GM23338 (cell line): ENCODE data around the gene KIAA1328. TPM values are rescaled to one million over a fixed set of nuclear protein-coding genes. Genes with fewer than 3 reads are reported as not detected.

Experiments
- ATAC-seq: fragments of 200-7000 bp; cut with Tn5 transposase; 3 replicates; pipeline ENCODE4 v1.9.1; 2020
- DNase-seq: peaks from one replicate; pipeline ENCODE4 v3.0.0-alpha.2; 2015; ENCODE audit warnings: low spot score
- H2AFZ ChIP-seq: fragments of 200-600 bp; sonication (generic); 2 replicates; pipeline ENCODE4 v1.8.0; 2016; ENCODE audit warnings: antibody characterized with exemption, mild to moderate bottlenecking, moderate library complexity
- H3F3A ChIP-seq: fragments of 200-600 bp; sonication (generic); replicated peaks from 2 replicates; pipeline ENCODE4 v1.8.0; 2017; ENCODE audit warnings: antibody characterized with exemption, mixed run types, low read depth
- H3K27ac ChIP-seq: fragments of 200-600 bp; sonication (generic); 2 replicates; pipeline ENCODE4 v1.6.1; 2016; ENCODE audit warnings: low read depth
- H3K27me3 ChIP-seq: fragments of 200-600 bp; sonication (generic); 2 replicates; pipeline ENCODE4 v1.8.0; 2016; ENCODE audit warnings: mild to moderate bottlenecking, mixed run types, moderate library complexity; ENCODE audit not compliant: insufficient read depth
- H3K36me3 ChIP-seq: fragments of 200-600 bp; sonication (generic); 2 replicates; pipeline ENCODE4 v1.8.0; 2016; ENCODE audit warnings: mild to moderate bottlenecking; ENCODE audit not compliant: insufficient read depth
- H3K4me1 ChIP-seq: fragments of 200-600 bp; sonication (generic); 2 replicates; pipeline ENCODE4 v1.8.0; 2016; ENCODE audit warnings: mild to moderate bottlenecking, moderate library complexity; ENCODE audit not compliant: insufficient read depth
- H3K4me2 ChIP-seq: fragments of 200-600 bp; sonication (generic); 2 replicates; pipeline ENCODE4 v1.7.1; 2017; ENCODE audit warnings: mixed run types
- H3K4me3 ChIP-seq: fragments of 200-600 bp; sonication (generic); 2 replicates; pipeline ENCODE4 v1.6.1; 2016; ENCODE audit warnings: mixed run types
- H3K79me2 ChIP-seq: fragments of 200-600 bp; sonication (generic); replicated peaks from 2 replicates; pipeline ENCODE4 v1.8.0; 2017; ENCODE audit warnings: mild to moderate bottlenecking; ENCODE audit not compliant: insufficient read depth
- H3K9me2 ChIP-seq: fragments of 200-600 bp; sonication (generic); 2 replicates; pipeline ENCODE4 v1.8.0; 2017; ENCODE audit not compliant: insufficient read depth
- H4K20me1 ChIP-seq: fragments of 200-600 bp; sonication (generic); replicated peaks from 2 replicates; pipeline ENCODE4 v1.8.0; 2017; ENCODE audit warnings: mild to moderate bottlenecking; ENCODE audit not compliant: insufficient read depth
- H3K27ac Mint-ChIP-seq: 2 replicates; pipeline ENCODE4 v1.8.0; 2020; ENCODE audit warnings: inconsistent platforms, mild to moderate bottlenecking, moderate library complexity, mixed read lengths
- H3K27me3 Mint-ChIP-seq: 3 replicates; pipeline ENCODE4 v1.8.0; 2022; ENCODE audit warnings: low read depth, mild to moderate bottlenecking, moderate library complexity, mixed read lengths, inconsistent platforms; ENCODE audit not compliant: insufficient read depth, poor library complexity
- H3K36me3 Mint-ChIP-seq: 3 replicates; pipeline ENCODE4 v1.8.0; 2021; ENCODE audit warnings: low read depth, mild to moderate bottlenecking, inconsistent platforms, moderate library complexity, mixed read lengths
- H3K4me1 Mint-ChIP-seq: 3 replicates; pipeline ENCODE4 v1.8.0; 2020; ENCODE audit warnings: mild to moderate bottlenecking, inconsistent platforms, mixed read lengths
- H3K4me3 Mint-ChIP-seq: 3 replicates; pipeline ENCODE4 v1.8.0; 2021; ENCODE audit warnings: moderate library complexity, mild to moderate bottlenecking, inconsistent platforms, mixed read lengths
- H3K9me3 Mint-ChIP-seq: 3 replicates; pipeline ENCODE4 v1.8.0; 2020; ENCODE audit warnings: moderate library complexity, mild to moderate bottlenecking, inconsistent platforms, mixed read lengths
- CREB1 ChIP-seq: fragments of 250-450 bp; sonication (Bioruptor Pico); IDR thresholded peaks from 2 replicates; pipeline ENCODE4 v1.5.0; 2020; ENCODE audit warnings: low read depth, mild to moderate bottlenecking, moderate library complexity
- ETS1 ChIP-seq: IDR thresholded peaks from 2 replicates; pipeline ENCODE4 v1.6.1; 2016; ENCODE audit warnings: antibody characterized with exemption
- EZH2 ChIP-seq: fragments of 200-600 bp; sonication (generic); IDR thresholded peaks from one replicate; pipeline ENCODE4 v1.8.0; 2017; ENCODE audit warnings: antibody characterized with exemption, mild to moderate bottlenecking, low read depth; ENCODE audit not compliant: unreplicated experiment
- EZH2phosphoT487 ChIP-seq: fragments of 200-600 bp; sonication (generic); IDR thresholded peaks from one replicate; pipeline ENCODE4 v1.8.1; 2018; ENCODE audit warnings: antibody characterized with exemption; ENCODE audit not compliant: unreplicated experiment
- NANOG ChIP-seq: IDR thresholded peaks from 2 replicates; pipeline ENCODE4 v1.6.1; 2016; ENCODE audit warnings: antibody characterized with exemption, borderline replicate concordance
- POLR2AphosphoS5 ChIP-seq: IDR thresholded peaks from 2 replicates; pipeline ENCODE4 v1.6.1; 2016; ENCODE audit warnings: antibody characterized with exemption, low read depth
- STAT1 ChIP-seq: IDR thresholded peaks from one replicate; pipeline ENCODE4 v1.6.1; 2016; ENCODE audit warnings: antibody characterized with exemption; ENCODE audit not compliant: unreplicated experiment
- ZNF114 ChIP-seq: fragments of 250-450 bp; sonication (Bioruptor Pico); IDR thresholded peaks from 2 replicates; pipeline ENCODE4 v1.5.0; 2020; ENCODE audit warnings: mild to moderate bottlenecking, moderate library complexity
- ZNF331 ChIP-seq: fragments of 250-450 bp; sonication (Bioruptor Pico); IDR thresholded peaks from 2 replicates; pipeline ENCODE4 v1.5.0; 2020; ENCODE audit warnings: low read depth, mild to moderate bottlenecking, moderate library complexity
- ZNF462 ChIP-seq: fragments of 250-450 bp; sonication (Bioruptor Pico); IDR thresholded peaks from 2 replicates; pipeline ENCODE4 v1.5.0; 2020; ENCODE audit warnings: mild to moderate bottlenecking, moderate library complexity
- polyA plus RNA-seq: library from polyadenylated mRNA; unstranded; fragments of >200 nt; fragmentation: Nextera tagmentation; extraction: Ambion mirVana; gene quantifications from 2 replicates; pipeline ENCODE4 v1.2.1, GENCODE V29; 2016
- total RNA-seq: library from RNA; depleted of rRNA; stranded (reverse); fragments of >200 nt; shearing (Covaris generic); gene quantifications from 2 replicates; pipeline ENCODE4 v1.2.3, GENCODE V29; 2014
- TF ChIP-seq, protein P1 (sequence below), 2 experiments: fragments of 200-600 bp in 1 of 2; sonication (generic) in 1 of 2; conservative IDR thresholded peaks; 2 replicates each; pipeline versions ENCODE4 v1.5.1 to v1.6.1; 2016 to 2017; ENCODE audit warnings: antibody characterized with exemption in 2 of 2, low read depth in 2 of 2, mild to moderate bottlenecking in 2 of 2, moderate library complexity in 1 of 2

The KIAA1328 gene
- total and polyA plus RNA-seq, 2 experiments from 2014 or later, result 5.2 to 8.4 TPM

DNA sequence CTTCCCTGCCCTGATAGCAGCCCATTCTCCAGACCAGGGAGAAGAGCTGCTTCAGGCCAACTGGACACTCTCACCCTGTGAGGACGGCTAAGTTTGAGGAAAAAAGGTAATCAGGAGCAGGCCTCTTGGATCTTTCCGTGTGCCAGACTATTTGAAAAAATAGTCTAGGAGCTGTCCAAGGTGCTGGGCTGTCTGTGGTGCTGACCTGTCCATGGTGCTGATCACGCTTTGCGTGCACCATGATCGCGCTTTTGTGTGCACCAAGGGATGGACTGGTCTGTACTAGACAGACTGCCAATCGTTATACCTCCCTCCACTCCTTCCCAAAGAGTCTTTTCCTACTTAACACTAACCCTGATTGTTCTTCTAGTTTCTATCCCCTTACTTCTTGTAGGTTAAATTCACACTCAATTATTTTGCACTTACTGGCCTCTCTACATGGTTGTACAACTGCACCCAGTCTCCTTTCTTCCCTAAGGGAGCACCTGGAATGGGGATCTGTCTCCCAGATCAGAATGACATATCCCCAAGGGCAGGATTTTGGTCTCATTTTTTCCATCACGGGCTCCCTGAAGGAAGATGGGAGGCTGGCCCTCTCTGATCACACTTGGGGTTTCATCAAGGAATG, 441.2 kb downstream of the KIAA1328 start (continued):
- no peak for TF ChIP-seq ZNF462 (CRISPR knock-in tag)
- no peak for TF ChIP-seq STAT1
- TF ChIP-seq, protein P1, sequence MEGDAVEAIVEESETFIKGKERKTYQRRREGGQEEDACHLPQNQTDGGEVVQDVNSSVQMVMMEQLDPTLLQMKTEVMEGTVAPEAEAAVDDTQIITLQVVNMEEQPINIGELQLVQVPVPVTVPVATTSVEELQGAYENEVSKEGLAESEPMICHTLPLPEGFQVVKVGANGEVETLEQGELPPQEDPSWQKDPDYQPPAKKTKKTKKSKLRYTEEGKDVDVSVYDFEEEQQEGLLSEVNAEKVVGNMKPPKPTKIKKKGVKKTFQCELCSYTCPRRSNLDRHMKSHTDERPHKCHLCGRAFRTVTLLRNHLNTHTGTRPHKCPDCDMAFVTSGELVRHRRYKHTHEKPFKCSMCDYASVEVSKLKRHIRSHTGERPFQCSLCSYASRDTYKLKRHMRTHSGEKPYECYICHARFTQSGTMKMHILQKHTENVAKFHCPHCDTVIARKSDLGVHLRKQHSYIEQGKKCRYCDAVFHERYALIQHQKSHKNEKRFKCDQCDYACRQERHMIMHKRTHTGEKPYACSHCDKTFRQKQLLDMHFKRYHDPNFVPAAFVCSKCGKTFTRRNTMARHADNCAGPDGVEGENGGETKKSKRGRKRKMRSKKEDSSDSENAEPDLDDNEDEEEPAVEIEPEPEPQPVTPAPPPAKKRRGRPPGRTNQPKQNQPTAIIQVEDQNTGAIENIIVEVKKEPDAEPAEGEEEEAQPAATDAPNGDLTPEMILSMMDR (conservative IDR thresholded peaks at IDR 0.05; ENCODE audit: low read depth in 2 of 2), result no peak
- no peak for TF ChIP-seq EZH2
- TF ChIP-seq CREB1 (CRISPR knock-in tag), result peak; percentile 61
- 0 out of 2 replicates have a peak, but pooled peaks have one; percentile 43 for TF ChIP-seq ZNF331
- TF ChIP-seq EZH2phosphoT487, result no peak

GRCh38 chr18:37270666-37271052, 441.7 kb downstream of the KIAA1328 start:
- Histone ChIP-seq H3K79me2 (no peaks in the 10 kb centered on the region), H3F3A (no peaks in the 10 kb centered on the region), H3K36me3 (no peaks in the 10 kb centered on the region), H3K27ac (no peak overlapping the region), H3K4me1 (no peaks in the 10 kb centered on the region), H3K9me2 (no peaks in the 10 kb centered on the region), H3K4me3 (no peak overlapping the region), H2AFZ (no peak overlapping the region), H4K20me1 (peaks cover 8% of the 10 kb centered on the region), H3K27me3 (no peaks in the 10 kb centered on the region), H3K4me2 (no peak overlapping the region)
- no peaks in the 10 kb centered on the region for H3K36me3 Mint-ChIP-seq
- H3K27me3 Mint-ChIP-seq, result peaks cover 23% of the 10 kb centered on the region
- no peak overlapping the region for H3K27ac Mint-ChIP-seq
- H3K9me3 Mint-ChIP-seq, result no peaks in the 10 kb centered on the region; the same call in 2 of the 3 replicates
- no peak overlapping the region for H3K4me3 Mint-ChIP-seq
- ATAC-seq, result no peak
- no peak for DNase-seq
- H3K4me1 Mint-ChIP-seq, result peaks cover 2% of the 10 kb centered on the region; the same call in 1 of the 3 replicates
- no peak for TF ChIP-seq POLR2AphosphoS5
- TF ChIP-seq NANOG, result no peak
- no peak for TF ChIP-seq ETS1
- TF ChIP-seq, protein P1 (conservative IDR thresholded peaks at IDR 0.05; ENCODE audit: low read depth in 2 of 2), result no peak
- TF ChIP-seq CREB1 (CRISPR knock-in tag), result no peak
- TF ChIP-seq ZNF331, result no peak
- TF ChIP-seq ZNF114 (CRISPR knock-in tag), result no peak
